Measurements from ENCODE around the gene IL10RA.

GRCh38 chr11:117985953-117986887, at the start of gene IL10RA:
- TF ChIP-seq SUZ12 (IDR thresholded peaks at IDR 0.05; ENCODE audit: extremely low read depth, insufficient read depth, insufficient read length) (no peak), YY1 (IDR thresholded peaks at IDR 0.05; ENCODE audit: insufficient read depth, insufficient read length) (no peak)
